Sigmoid colon (tissue), 4 donors: ENCODE results near the gene HMOX2.

Source experiments
- EP300 ChIP-seq, 4 donors: sonication (generic); formaldehyde crosslinking; IDR thresholded peaks; one replicate each; pipeline ENCODE4 v1.6.1; 2017; ENCODE audit warnings: antibody characterized with exemption in 4 of 4
- TF ChIP-seq, protein P1 (sequence below), 4 experiments: fragments of 450-650 bp in 3 of 4; fragments of 200-600 bp in 1 of 4; IDR thresholded peaks; one replicate each; pipeline ENCODE4 v1.5.1; 2016 to 2019; ENCODE audit warnings: antibody characterized with exemption in 4 of 4, mild to moderate bottlenecking in 3 of 4, moderate library complexity in 2 of 4

DNA sequence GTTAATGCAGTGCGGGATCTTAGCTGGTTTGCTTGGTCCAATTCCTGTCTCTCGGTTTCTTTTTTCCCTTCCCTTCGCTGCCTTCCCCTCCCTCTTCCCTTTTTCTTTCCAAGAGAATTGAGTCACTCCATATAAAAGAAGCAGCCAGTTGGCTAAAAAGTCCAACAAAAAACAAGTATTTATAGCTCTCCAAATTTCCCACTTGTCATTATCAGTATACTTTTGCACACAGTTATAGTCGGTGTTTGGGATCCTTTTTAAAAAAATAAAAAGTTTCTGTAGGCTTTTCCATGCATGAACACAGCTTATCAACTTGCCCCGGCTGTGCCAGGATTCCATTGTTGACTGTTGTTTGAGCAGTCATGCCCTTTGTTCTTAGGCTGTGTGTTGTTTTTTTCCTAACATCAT lies 24.9 kb downstream of the HMOX2 start:
- no peak for TF ChIP-seq EP300 (IDR thresholded peaks at IDR 0.05)
- TF ChIP-seq, protein P1, sequence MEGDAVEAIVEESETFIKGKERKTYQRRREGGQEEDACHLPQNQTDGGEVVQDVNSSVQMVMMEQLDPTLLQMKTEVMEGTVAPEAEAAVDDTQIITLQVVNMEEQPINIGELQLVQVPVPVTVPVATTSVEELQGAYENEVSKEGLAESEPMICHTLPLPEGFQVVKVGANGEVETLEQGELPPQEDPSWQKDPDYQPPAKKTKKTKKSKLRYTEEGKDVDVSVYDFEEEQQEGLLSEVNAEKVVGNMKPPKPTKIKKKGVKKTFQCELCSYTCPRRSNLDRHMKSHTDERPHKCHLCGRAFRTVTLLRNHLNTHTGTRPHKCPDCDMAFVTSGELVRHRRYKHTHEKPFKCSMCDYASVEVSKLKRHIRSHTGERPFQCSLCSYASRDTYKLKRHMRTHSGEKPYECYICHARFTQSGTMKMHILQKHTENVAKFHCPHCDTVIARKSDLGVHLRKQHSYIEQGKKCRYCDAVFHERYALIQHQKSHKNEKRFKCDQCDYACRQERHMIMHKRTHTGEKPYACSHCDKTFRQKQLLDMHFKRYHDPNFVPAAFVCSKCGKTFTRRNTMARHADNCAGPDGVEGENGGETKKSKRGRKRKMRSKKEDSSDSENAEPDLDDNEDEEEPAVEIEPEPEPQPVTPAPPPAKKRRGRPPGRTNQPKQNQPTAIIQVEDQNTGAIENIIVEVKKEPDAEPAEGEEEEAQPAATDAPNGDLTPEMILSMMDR (IDR thresholded peaks at IDR 0.05) = no peak
